Trophoblast cell (in vitro differentiated cells and primary cell): ENCODE results near the gene ADGRG2.

ENCODE experiments used
- DNase-seq, 2 donors: peaks; one replicate each; pipeline ENCODE4 v3.0.0-alpha.2; 2016
- H2AFZ ChIP-seq: 2 replicates; pipeline ENCODE4 v1.6.1; 2013; ENCODE audit warnings: low read length, moderate library complexity, mild to moderate bottlenecking; ENCODE audit not compliant: insufficient read depth, poor library complexity
- H2AK5ac ChIP-seq: 2 replicates; pipeline ENCODE4 v1.6.1; 2013; ENCODE audit warnings: mild to moderate bottlenecking, low read length
- H2BK120ac ChIP-seq: 2 replicates; pipeline ENCODE4 v1.6.1; 2013; ENCODE audit warnings: low read length, mild to moderate bottlenecking, moderate library complexity; ENCODE audit not compliant: insufficient read depth, poor library complexity
- H2BK12ac ChIP-seq: 2 replicates; pipeline ENCODE4 v1.6.1; 2013; ENCODE audit warnings: mild to moderate bottlenecking, low read length, moderate library complexity
- H2BK5ac ChIP-seq: 2 replicates; pipeline ENCODE4 v1.6.1; 2013; ENCODE audit warnings: low read length, low read depth, moderate library complexity, mild to moderate bottlenecking; ENCODE audit not compliant: poor library complexity
- H3K14ac ChIP-seq: 2 replicates; pipeline ENCODE4 v1.6.1; 2013; ENCODE audit warnings: mild to moderate bottlenecking, low read length
- H3K18ac ChIP-seq: 2 replicates; pipeline ENCODE4 v1.6.1; 2013; ENCODE audit warnings: mild to moderate bottlenecking, low read length
- H3K23ac ChIP-seq: 2 replicates; pipeline ENCODE4 v1.6.1; 2013; ENCODE audit warnings: low read length
- H3K27ac ChIP-seq: 2 replicates; pipeline ENCODE4 v1.5.1; 2013; ENCODE audit warnings: low read depth, mild to moderate bottlenecking, inconsistent platforms, low read length, moderate library complexity
- H3K27me3 ChIP-seq: 2 replicates; pipeline ENCODE4 v1.6.1; 2013; ENCODE audit warnings: inconsistent platforms, mild to moderate bottlenecking, low read length, moderate library complexity; ENCODE audit not compliant: insufficient read depth
- H3K36me3 ChIP-seq, 2 experiments: 1 replicate in 1 of 2; 2 replicates in 1 of 2; pipeline ENCODE4 v1.6.1; 2013; ENCODE audit warnings: low read length in 2 of 2, mild to moderate bottlenecking in 2 of 2, moderate library complexity in 1 of 2; ENCODE audit not compliant: insufficient read depth in 2 of 2, control insufficient read depth in 1 of 2
- H3K4ac ChIP-seq: 2 replicates; pipeline ENCODE4 v1.6.1; 2013; ENCODE audit warnings: low read depth, mild to moderate bottlenecking, low read length, moderate library complexity
- H3K4me1 ChIP-seq, 2 experiments: 1 replicate in 1 of 2; 2 replicates in 1 of 2; pipeline ENCODE4 v1.6.1; 2013; ENCODE audit warnings: low read length in 2 of 2, mild to moderate bottlenecking in 2 of 2, moderate library complexity in 1 of 2; ENCODE audit not compliant: insufficient read depth in 2 of 2, control insufficient read depth in 1 of 2
- H3K4me2 ChIP-seq: 2 replicates; pipeline ENCODE4 v1.6.1; 2013; ENCODE audit warnings: inconsistent platforms, mild to moderate bottlenecking, low read length, moderate library complexity
- H3K4me3 ChIP-seq: 2 replicates; pipeline ENCODE4 v1.5.1; 2013; ENCODE audit warnings: mild to moderate bottlenecking, low read depth, low read length, inconsistent platforms
- H3K79me1 ChIP-seq: one replicate; pipeline ENCODE4 v1.6.1; 2013; ENCODE audit warnings: low read length
- H3K79me2 ChIP-seq: 2 replicates; pipeline ENCODE4 v1.6.1; 2013; ENCODE audit warnings: low read length, mild to moderate bottlenecking; ENCODE audit not compliant: control insufficient read depth, insufficient read depth, poor library complexity
- H3K9ac ChIP-seq: 2 replicates; pipeline ENCODE4 v1.6.1; 2013; ENCODE audit warnings: mild to moderate bottlenecking, low read length
- H3K9me3 ChIP-seq: 2 replicates; pipeline ENCODE4 v1.6.1; 2013; ENCODE audit warnings: low read depth, mild to moderate bottlenecking, control low read depth, inconsistent platforms, low read length; ENCODE audit not compliant: insufficient read depth
- H4K12ac ChIP-seq: 2 replicates; pipeline ENCODE4 v1.6.1; 2013; ENCODE audit warnings: low read depth, mild to moderate bottlenecking, low read length, moderate library complexity
- H4K8ac ChIP-seq: 2 replicates; pipeline ENCODE4 v1.6.1; 2013; ENCODE audit warnings: low read depth, mild to moderate bottlenecking, low read length, moderate library complexity
- H4K91ac ChIP-seq: one replicate; pipeline ENCODE4 v1.6.1; 2013; ENCODE audit warnings: low read depth, mild to moderate bottlenecking, low read length, moderate library complexity
- whole genome bisulfite sequencing: extraction: QIAGEN DNeasy Blood & Tissue Kit; methylation state at CpG from one replicate; pipeline ENCODE4 v1.1.7; 2013; ENCODE audit warnings: missing lambda C conversion rate; ENCODE audit not compliant: insufficient read length, insufficient coverage; ENCODE audit errors: extremely low coverage; 5-methylcytosine and 5-hydroxymethylcytosine counted together

Gene ADGRG2

GRCh38 chrX:18970465-18970864, 151.8 kb downstream of the ADGRG2 start:
- H2BK5ac ChIP-seq = no peak overlapping the region
- no peaks in the 10 kb centered on the region for H3K79me2 ChIP-seq
- H2AFZ ChIP-seq = no peak overlapping the region
- no peak overlapping the region for H2BK120ac ChIP-seq
- no peak overlapping the region for H3K23ac ChIP-seq
- H3K4ac ChIP-seq = no peak overlapping the region
- H2BK12ac ChIP-seq = no peak overlapping the region
- H2AK5ac ChIP-seq = no peak overlapping the region
- H3K18ac ChIP-seq = no peak overlapping the region
- H3K27me3 ChIP-seq = no peaks in the 10 kb centered on the region
- H3K9me3 ChIP-seq = no peaks in the 10 kb centered on the region
- H3K9ac ChIP-seq = no peak overlapping the region
- no peak for DNase-seq
- H4K12ac ChIP-seq = no peak overlapping the region
- no peaks in the 10 kb centered on the region for H3K79me1 ChIP-seq
- H4K91ac ChIP-seq = no peak overlapping the region
- H3K4me2 ChIP-seq = no peak overlapping the region
- no peak overlapping the region for H4K8ac ChIP-seq
- no peak overlapping the region for H3K4me3 ChIP-seq
- no peaks in the 10 kb centered on the region for H3K36me3 ChIP-seq
- H3K14ac ChIP-seq = no peak overlapping the region
- H3K4me1 ChIP-seq = peaks cover 3% of the 10 kb centered on the region in 2 experiments
- no peak overlapping the region for H3K27ac ChIP-seq

- H4K12ac ChIP-seq = peak overlapping the region; percentile 18
- H3K79me2 ChIP-seq = no peaks in the 10 kb centered on the region
- no peak overlapping the region for H2AK5ac ChIP-seq
- H2AFZ ChIP-seq = no peak overlapping the region
- H2BK12ac ChIP-seq = no peak overlapping the region
- H3K79me1 ChIP-seq = no peaks in the 10 kb centered on the region
- no peak overlapping the region for H2BK120ac ChIP-seq
- H3K4ac ChIP-seq = no peak overlapping the region
- no peak overlapping the region for H4K8ac ChIP-seq
- H3K9ac ChIP-seq = no peak overlapping the region
- H3K27ac ChIP-seq = no peak overlapping the region
- no peaks in the 10 kb centered on the region for H3K27me3 ChIP-seq
- H3K18ac ChIP-seq = no peak overlapping the region
- no peaks in the 10 kb centered on the region for H3K9me3 ChIP-seq
- H3K36me3 ChIP-seq = no peaks in the 10 kb centered on the region
- no CpG with 5 or more reads among the region's 5 CpGs for WGBS
- no peak overlapping the region for H4K91ac ChIP-seq
- peaks cover 3 to 5% of the 10 kb centered on the region in 2 experiments for H3K4me1 ChIP-seq
- H3K23ac ChIP-seq = no peak overlapping the region
- DNase-seq = no peak
- H3K14ac ChIP-seq = no peak overlapping the region
- H3K4me2 ChIP-seq = no peak overlapping the region
- no peak overlapping the region for H3K4me3 ChIP-seq
- no peak overlapping the region for H2BK5ac ChIP-seq
Observed at GRCh38 chrX:18966624-18967023, 155.6 kb downstream of the ADGRG2 start.

- H3K4me2 ChIP-seq = no peak overlapping the region
- no peaks in the 10 kb centered on the region for H3K79me1 ChIP-seq
- no peak overlapping the region for H3K23ac ChIP-seq
- no peak overlapping the region for H2AK5ac ChIP-seq
- no peaks in the 10 kb centered on the region for H3K36me3 ChIP-seq
- no peak overlapping the region for H4K8ac ChIP-seq
- H4K91ac ChIP-seq = no peak overlapping the region
- no peak overlapping the region for H2AFZ ChIP-seq
- WGBS = 100% methylated on average over 4 of the region's 9 CpGs
- H3K27me3 ChIP-seq = no peaks in the 10 kb centered on the region
- H3K4me1 ChIP-seq = peaks cover 3 to 5% of the 10 kb centered on the region in 2 experiments
- no peak overlapping the region for H3K27ac ChIP-seq
- H3K14ac ChIP-seq = no peak overlapping the region
- no peak overlapping the region for H2BK12ac ChIP-seq
- no peak overlapping the region for H3K4me3 ChIP-seq
- no peak overlapping the region for H2BK5ac ChIP-seq
- no peak overlapping the region for H4K12ac ChIP-seq
- no peak overlapping the region for H3K9ac ChIP-seq
- H3K4ac ChIP-seq = no peak overlapping the region
- DNase-seq = peak; percentile 27 to 61
- no peaks in the 10 kb centered on the region for H3K9me3 ChIP-seq
- H3K18ac ChIP-seq = no peak overlapping the region
- H2BK120ac ChIP-seq = no peak overlapping the region
- no peaks in the 10 kb centered on the region for H3K79me2 ChIP-seq
Observed at GRCh38 chrX:18964901-18965300, 157.4 kb downstream of the ADGRG2 start.

GRCh38 chrX:18964026-18964425, 158.2 kb downstream of the ADGRG2 start:
- H3K4me3 ChIP-seq = no peak overlapping the region
- no peak overlapping the region for H3K23ac ChIP-seq
- H3K27ac ChIP-seq = no peak overlapping the region
- H3K4me2 ChIP-seq = no peak overlapping the region
- H3K4ac ChIP-seq = no peak overlapping the region
- H3K79me2 ChIP-seq = no peaks in the 10 kb centered on the region
- WGBS = no CpG with 5 or more reads among the region's 4 CpGs
- no peaks in the 10 kb centered on the region for H3K36me3 ChIP-seq
- no peak overlapping the region for H4K91ac ChIP-seq
- H2BK12ac ChIP-seq = no peak overlapping the region
- no peak overlapping the region for H2AK5ac ChIP-seq
- H2AFZ ChIP-seq = no peak overlapping the region
- H4K8ac ChIP-seq = no peak overlapping the region
- H3K14ac ChIP-seq = no peak overlapping the region
- no peak overlapping the region for H2BK120ac ChIP-seq
- no peaks in the 10 kb centered on the region for H3K27me3 ChIP-seq
- H3K9me3 ChIP-seq = no peaks in the 10 kb centered on the region
- H3K4me1 ChIP-seq = peaks cover 3 to 5% of the 10 kb centered on the region in 2 experiments
- DNase-seq = no peak
- no peak overlapping the region for H2BK5ac ChIP-seq
- H3K9ac ChIP-seq = no peak overlapping the region
- H4K12ac ChIP-seq = no peak overlapping the region
- no peaks in the 10 kb centered on the region for H3K79me1 ChIP-seq
- H3K18ac ChIP-seq = no peak overlapping the region
